GF-D8 (cell line): ENCODE results near the gene PTGES.

ENCODE experiments used
- DNase-seq: peaks from one replicate; lab custom pipeline; 2025; lab: John Stamatoyannopoulos, UW

The PTGES gene

GRCh38 chr9:129717991-129718390, 34.9 kb downstream of the PTGES start:
- no peak for DNase-seq

GRCh38 chr9:129716091-129716490, 36.8 kb downstream of the PTGES start:
- no peak for DNase-seq

GRCh38 chr9:129714511-129715061, 38.3 kb downstream of the PTGES start:
- no peak for DNase-seq

- no peak for DNase-seq
Observed at GRCh38 chr9:129713402-129713679, 39.5 kb downstream of the PTGES start.

- no peak for DNase-seq
Observed at GRCh38 chr9:129712634-129713401, 40.0 kb downstream of the PTGES start.

- DNase-seq, result no peak
Observed at GRCh38 chr9:129710169-129710453, 42.7 kb downstream of the PTGES start.

- no peak for DNase-seq
Observed at GRCh38 chr9:129709438-129710168, 43.2 kb downstream of the PTGES start.

GRCh38 chr9:129708793-129709192, 44.0 kb downstream of the PTGES start:
- DNase-seq, result no peak

GRCh38 chr9:129704807-129705206, 48.0 kb downstream of the PTGES start:
- no peak for DNase-seq

GRCh38 chr9:129703667-129704355, 49.0 kb downstream of the PTGES start:
- no peak for DNase-seq

- DNase-seq, result no peak
Observed at GRCh38 chr9:129702589-129703520, 50.0 kb downstream of the PTGES start.

GRCh38 chr9:129701549-129701948, 51.3 kb downstream of the PTGES start:
- DNase-seq, result no peak

GRCh38 chr9:129701054-129701453, 51.8 kb downstream of the PTGES start:
- no peak for DNase-seq

- DNase-seq, result no peak
Observed at GRCh38 chr9:129698254-129698757, 54.5 kb downstream of the PTGES start.

GRCh38 chr9:129697656-129698253, 55.1 kb downstream of the PTGES start:
- no peak for DNase-seq

- no peak for DNase-seq
Observed at GRCh38 chr9:129696944-129697655, 55.7 kb downstream of the PTGES start.

GRCh38 chr9:129695870-129696269, 57.0 kb downstream of the PTGES start:
- DNase-seq, result no peak

- no peak for DNase-seq
Observed at GRCh38 chr9:129694243-129694646, 58.6 kb downstream of the PTGES start.

- DNase-seq, result no peak
Observed at GRCh38 chr9:129693741-129694140, 59.1 kb downstream of the PTGES start.

- DNase-seq, result no peak
Observed at GRCh38 chr9:129692534-129692933, 60.3 kb downstream of the PTGES start.
